A549 treated with GW870086 at 1 μM for 4 hours (cell line): ENCODE data around the gene DHRS13. TPM values are rescaled to one million over a fixed set of nuclear protein-coding genes. Genes with fewer than 3 reads are reported as not detected.

ENCODE experiments used
- total RNA-seq: library from RNA; stranded (reverse); fragments of 200-300 nt; extraction: Qiagen RNA extraction; gene quantifications from 5 replicates; pipeline ENCODE4 v1.2.3, GENCODE V29; 2022; ENCODE audit warnings: low read depth

The DHRS13 gene, protein sequence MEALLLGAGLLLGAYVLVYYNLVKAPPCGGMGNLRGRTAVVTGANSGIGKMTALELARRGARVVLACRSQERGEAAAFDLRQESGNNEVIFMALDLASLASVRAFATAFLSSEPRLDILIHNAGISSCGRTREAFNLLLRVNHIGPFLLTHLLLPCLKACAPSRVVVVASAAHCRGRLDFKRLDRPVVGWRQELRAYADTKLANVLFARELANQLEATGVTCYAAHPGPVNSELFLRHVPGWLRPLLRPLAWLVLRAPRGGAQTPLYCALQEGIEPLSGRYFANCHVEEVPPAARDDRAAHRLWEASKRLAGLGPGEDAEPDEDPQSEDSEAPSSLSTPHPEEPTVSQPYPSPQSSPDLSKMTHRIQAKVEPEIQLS
- 4.8 to 6.1 TPM (median 5.7 TPM) in 5 replicates for total RNA-seq

DNA sequence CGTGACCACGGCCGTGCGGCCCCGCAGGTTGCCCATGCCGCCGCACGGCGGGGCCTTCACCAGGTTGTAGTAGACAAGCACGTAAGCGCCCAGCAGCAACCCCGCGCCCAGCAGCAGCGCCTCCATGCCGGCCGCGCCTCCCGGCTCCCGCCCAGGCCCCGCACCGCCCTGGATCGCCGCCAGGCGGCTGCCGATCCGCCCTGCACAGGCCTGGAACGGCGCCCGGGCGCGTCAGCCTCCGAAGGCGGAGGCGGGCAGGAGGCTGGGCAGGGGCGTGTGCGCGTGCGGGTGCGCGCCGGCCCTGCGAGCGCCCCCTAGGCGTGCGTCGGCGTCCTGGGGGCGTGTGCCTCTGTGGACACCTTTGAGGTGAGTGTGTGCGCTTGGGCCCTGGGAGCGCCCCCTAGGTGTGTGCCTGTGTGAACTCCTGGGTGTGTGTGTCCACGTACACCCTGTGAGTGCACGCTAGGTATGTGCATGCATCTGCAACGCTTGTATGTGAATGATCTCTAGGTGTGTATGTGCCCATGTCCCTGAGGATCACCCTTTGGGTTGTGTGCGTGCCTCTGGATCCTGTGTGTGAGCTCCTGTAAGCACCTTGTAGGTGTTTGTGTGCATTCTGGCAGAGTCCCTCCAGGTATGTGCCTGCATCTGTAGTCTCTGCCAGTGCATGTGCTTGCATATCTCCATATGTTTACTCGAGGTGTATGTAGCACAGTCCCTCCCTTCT, at the start of gene DHRS13:
Gene DHRS13 (minus strand): TSS at position 261 of the 727 bp plus-strand sequence. CDS start 135 bp downstream, at position 126.

DNA sequence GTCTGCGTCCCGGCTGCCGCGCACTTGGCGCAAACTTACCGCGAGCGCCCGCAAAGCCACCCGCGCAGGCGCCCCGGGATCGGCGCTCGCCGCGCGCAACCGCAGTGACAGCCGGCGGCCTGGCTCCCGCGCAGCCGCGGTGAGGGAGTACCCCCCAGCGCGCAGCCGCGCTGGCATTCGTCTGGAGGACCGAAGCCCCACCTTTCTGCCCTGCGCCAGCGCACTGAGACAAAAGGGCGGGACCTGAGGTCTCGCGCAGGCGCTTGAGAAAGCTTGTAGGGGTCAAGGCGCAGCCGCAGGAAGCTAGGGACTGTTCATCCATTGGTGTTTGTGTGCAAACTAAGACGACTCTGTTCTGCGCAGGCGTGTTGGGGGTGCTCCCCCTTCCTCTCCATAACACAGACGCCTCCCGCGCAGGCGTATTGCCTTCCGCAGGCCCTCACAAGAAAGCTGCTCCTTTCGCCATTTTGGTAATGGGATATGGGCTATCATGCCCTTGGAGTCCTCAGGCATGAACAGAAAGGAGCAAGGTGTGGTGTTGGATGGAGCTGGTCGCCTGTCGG, 48.6 kb upstream of the DHRS13 start, which contains the start of gene PHF12:
Gene PHF12 (minus strand): TSS at position 91 of the 563 bp plus-strand sequence. CDS start 558 bp downstream, outside the sequence.

DNA sequence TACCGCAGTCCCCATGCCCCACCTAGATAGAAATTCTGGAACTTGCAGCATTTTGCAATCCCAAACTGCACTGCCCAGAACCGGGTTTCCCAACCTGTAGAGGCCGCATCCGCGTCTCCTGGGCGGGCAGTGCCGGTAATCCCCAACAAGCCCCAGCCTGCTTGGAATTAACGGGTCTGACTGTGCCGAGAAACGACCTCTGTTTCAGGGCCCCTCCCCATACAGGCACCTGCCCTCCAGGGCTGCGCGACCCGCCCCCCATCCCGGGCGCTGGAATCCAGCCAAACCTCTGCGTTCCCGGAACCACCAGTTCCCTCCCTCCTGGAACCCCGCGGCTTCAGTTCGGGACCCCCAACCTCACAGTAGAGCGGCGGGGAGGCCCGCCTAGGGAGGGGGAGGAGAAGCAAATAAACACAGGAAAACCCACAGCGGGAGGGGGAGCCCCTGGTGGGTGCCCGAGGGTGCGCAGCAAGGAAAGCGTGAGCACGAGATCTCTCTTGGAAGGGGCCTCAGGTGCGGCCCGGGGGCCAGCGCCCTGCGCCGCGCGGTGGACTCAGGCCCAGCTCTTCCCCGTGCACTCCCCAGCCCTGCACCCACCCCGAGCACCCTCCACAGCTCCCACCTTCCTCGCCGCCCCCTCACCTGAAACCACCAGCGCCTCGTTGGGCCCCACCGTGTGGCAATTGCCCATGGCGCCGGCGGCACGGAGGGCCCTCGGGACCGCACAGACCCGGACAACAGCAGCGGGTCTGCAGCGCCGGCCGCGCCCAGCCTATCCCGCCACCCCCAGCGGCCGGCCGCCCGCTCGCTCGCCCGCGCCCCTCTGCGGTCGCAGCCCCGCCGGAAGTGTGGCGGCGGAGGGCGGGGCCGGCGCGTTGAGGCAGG, 5.8 kb downstream of the DHRS13 start, which contains the start of gene FLOT2:
Gene FLOT2 (minus strand): TSS at position 850 of the 885 bp plus-strand sequence. CDS start 159 bp downstream, at position 691.

DNA sequence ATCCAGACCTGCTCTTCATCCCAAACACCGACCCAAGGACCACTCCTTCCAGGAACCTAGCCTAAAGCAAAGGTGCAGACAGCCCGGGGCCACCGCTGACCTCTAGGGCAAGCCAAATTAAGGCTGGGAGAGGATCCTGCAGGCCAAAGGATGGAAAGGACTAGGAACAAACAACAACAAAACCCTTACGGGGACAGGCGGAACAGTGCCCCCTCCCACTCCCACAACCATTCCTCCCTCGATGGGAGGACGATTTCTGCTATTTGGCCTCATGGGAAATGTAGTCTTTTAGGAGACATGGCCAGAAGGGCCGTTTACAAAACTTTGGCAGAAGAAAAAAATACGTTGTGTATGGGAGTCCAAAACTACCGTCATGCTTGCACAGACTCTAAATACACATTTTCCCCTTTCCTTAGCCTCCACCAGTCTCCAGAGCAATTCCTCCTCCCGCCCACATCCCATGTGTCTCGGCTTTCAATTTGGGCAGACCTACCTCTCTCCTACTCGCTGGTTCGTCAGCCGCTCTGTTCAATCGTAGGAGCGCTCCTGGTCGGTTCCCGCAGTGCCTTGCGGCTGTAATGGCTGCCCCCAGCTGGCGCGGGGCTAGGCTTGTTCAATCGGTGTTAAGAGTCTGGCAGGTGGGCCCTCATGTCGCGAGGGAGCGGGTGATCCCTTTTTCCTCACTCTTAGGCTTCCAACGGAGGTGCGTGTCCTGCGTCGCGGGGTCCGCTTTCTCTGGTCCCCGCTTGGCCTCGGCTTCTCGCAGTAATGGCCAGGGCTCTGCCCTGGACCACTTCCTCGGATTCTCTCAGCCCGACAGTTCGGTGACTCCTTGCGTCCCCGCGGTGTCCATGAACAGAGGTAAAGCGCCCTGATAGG, 48.2 kb downstream of the DHRS13 start, which contains the start of gene ERAL1:
Gene ERAL1 (plus strand): TSS at position 560 of the 879 bp plus-strand sequence. CDS start 19 bp downstream, at position 579.

Other genes with a start within 250 kb of the DHRS13 start
- gene SDF2, start 241.2 kb downstream of the DHRS13 start, total RNA-seq, result 80.3 to 84.5 TPM (median 82.4 TPM) in 5 replicates
- 67.1 to 72.5 TPM (median 71.6 TPM) in 5 replicates for gene SUPT6H, start 240.9 kb downstream of the DHRS13 start, total RNA-seq
- gene PROCA1, start 191.2 kb downstream of the DHRS13 start, total RNA-seq, result 0.88 to 1.8 TPM (median 1.3 TPM) in 5 replicates
- gene RAB34, start 185.2 kb downstream of the DHRS13 start, total RNA-seq, result 200 to 242 TPM (median 235 TPM) in 5 replicates
- 1,948 to 2,533 TPM (median 2,127 TPM) in 5 replicates for gene RPL23A, start 183.1 kb downstream of the DHRS13 start, total RNA-seq
- 28.8 to 45.3 TPM (median 43.0 TPM) in 5 replicates for gene TLCD1, start 176.8 kb downstream of the DHRS13 start, total RNA-seq
- gene NEK8, start 174.3 kb downstream of the DHRS13 start, total RNA-seq, result 3.3 to 4.7 TPM (median 4.5 TPM) in 5 replicates
- 60.4 to 85.7 TPM (median 78.9 TPM) in 5 replicates for gene TRAF4, start 159.1 kb downstream of the DHRS13 start, total RNA-seq
- 31.7 to 38.7 TPM (median 35.9 TPM) in 5 replicates for gene FAM222B, start 60.3 kb downstream of the DHRS13 start, total RNA-seq
- 73.5 to 91.3 TPM (median 88.3 TPM) in 5 replicates for gene ERAL1, start 48.1 kb downstream of the DHRS13 start, total RNA-seq
- gene FLOT2, start 5.3 kb downstream of the DHRS13 start, total RNA-seq, result 71.3 to 83.8 TPM (median 81.1 TPM) in 5 replicates
- gene PHF12, start 48.4 kb upstream of the DHRS13 start, total RNA-seq, result 28.3 to 36.2 TPM (median 31.9 TPM) in 5 replicates
- not detected in 5 replicates for gene SEZ6, start 103.0 kb upstream of the DHRS13 start, total RNA-seq
- 0.19 to 0.21 TPM (median 0.19 TPM) in 3 of 5 replicates, not detected in the others for gene PIPOX, start 140.1 kb upstream of the DHRS13 start, total RNA-seq